ENCODE results near the gene EPHB6.

GRCh38 chr7:142842251-142842766 is 12.6 kb upstream of the EPHB6 start:
- TF ChIP-seq EP300 (IDR thresholded peaks at IDR 0.05; ENCODE audit: borderline replicate concordance), result no peak
- no peak for TF ChIP-seq FOXM1 (IDR thresholded peaks at IDR 0.05; ENCODE audit: borderline replicate concordance, low read depth)
- TF ChIP-seq CREB1 (IDR thresholded peaks at IDR 0.05; ENCODE audit: low read depth), result no peak
- no peak for TF ChIP-seq TEAD4 (IDR thresholded peaks at IDR 0.05)
- no peak for TF ChIP-seq REST (IDR thresholded peaks at IDR 0.05; ENCODE audit: low read depth)
- TF ChIP-seq RAD21 (IDR thresholded peaks at IDR 0.05; ENCODE audit: low read depth), result no peak
- TF ChIP-seq NFIC (IDR thresholded peaks at IDR 0.05), result no peak
